IMR-90 (cell line): ENCODE results near the gene GPC6. TPM values are rescaled to one million over a fixed set of nuclear protein-coding genes. Genes with fewer than 3 reads are reported as not detected.

ENCODE experiments used
- ATAC-seq: fragments of 200-7000 bp; cut with Tn5 transposase; 2 replicates; pipeline ENCODE4 v1.9.1; 2020; ENCODE audit warnings: low read depth, mild to moderate bottlenecking, moderate library complexity
- BruUV-seq: library from RNA; stranded (reverse); fragments of 400-500 nt; replicated peaks from 2 replicates; lab custom pipeline; 2021; lab: Mats Ljungman, UMichigan
- CTCF ChIA-PET: fragments of 300-600 bp; formaldehyde crosslinking; extraction: SDS; loops from one replicate; lab custom pipeline; 2021; ENCODE audit warnings: antibody characterized with exemption; lab: Yijun Ruan, JAX
- POLR2A ChIA-PET: fragments of 300-600 bp; sonication (Branson Sonifier 250); formaldehyde crosslinking; loops from one replicate; lab custom pipeline; 2022; ENCODE audit warnings: antibody characterized with exemption; ENCODE audit not compliant: unreplicated experiment; lab: Charles Lee
- DNase-seq: peaks from one replicate; pipeline ENCODE4 v3.0.0; 2013
- H2AFZ ChIP-seq: replicated peaks from 2 replicates; pipeline ENCODE3; 2013; ENCODE audit warnings: low read length, mild to moderate bottlenecking; ENCODE audit not compliant: poor library complexity
- H2AK5ac ChIP-seq: 2 replicates; pipeline ENCODE4 v1.6.1; 2013; ENCODE audit warnings: low read depth, low read length, inconsistent platforms
- H2AK9ac ChIP-seq: replicated peaks from 2 replicates; pipeline ENCODE3; 2013; ENCODE audit warnings: mild to moderate bottlenecking, low read depth, low read length, moderate library complexity; ENCODE audit not compliant: poor library complexity
- H2BK120ac ChIP-seq: 2 replicates; pipeline ENCODE4 v1.6.1; 2013; ENCODE audit warnings: low read depth, low read length, inconsistent platforms
- H2BK15ac ChIP-seq: 3 replicates; pipeline ENCODE4 v1.6.1; 2013; ENCODE audit warnings: low read depth, low read length, inconsistent platforms
- H2BK20ac ChIP-seq: 2 replicates; pipeline ENCODE4 v1.6.1; 2013; ENCODE audit warnings: low read depth, mild to moderate bottlenecking, inconsistent platforms, low read length, moderate library complexity
- H2BK5ac ChIP-seq: 2 replicates; pipeline ENCODE4 v1.6.1; 2013; ENCODE audit warnings: mild to moderate bottlenecking, low read depth, low read length, inconsistent platforms; ENCODE audit not compliant: poor library complexity, severe bottlenecking
- H3K14ac ChIP-seq: replicated peaks from 2 replicates; pipeline ENCODE4 v1.6.1; 2013; ENCODE audit warnings: low read depth, low read length, inconsistent platforms
- H3K18ac ChIP-seq: 2 replicates; pipeline ENCODE4 v1.6.1; 2013; ENCODE audit warnings: low read depth, low read length, control low read depth
- H3K23ac ChIP-seq: 2 replicates; pipeline ENCODE4 v1.6.1; 2013; ENCODE audit warnings: low read depth, low read length, inconsistent platforms
- H3K27ac ChIP-seq: 2 replicates; pipeline ENCODE4 v1.5.1; 2013; ENCODE audit warnings: mild to moderate bottlenecking, control low read depth, low read length; ENCODE audit not compliant: insufficient read depth
- H3K27me3 ChIP-seq: 2 replicates; pipeline ENCODE4 v1.6.1; 2013; ENCODE audit warnings: low read length; ENCODE audit not compliant: control insufficient read depth, insufficient read depth
- H3K36me3 ChIP-seq: 2 replicates; pipeline ENCODE4 v1.6.1; 2013; ENCODE audit warnings: low read length, mixed read lengths; ENCODE audit not compliant: control insufficient read depth, insufficient read depth
- H3K4ac ChIP-seq: 2 replicates; pipeline ENCODE4 v1.6.1; 2013; ENCODE audit warnings: low read depth, low read length, inconsistent platforms
- H3K4me1 ChIP-seq: 2 replicates; pipeline ENCODE4 v1.6.1; 2013; ENCODE audit warnings: low read length, mixed read lengths; ENCODE audit not compliant: control insufficient read depth, insufficient read depth
- H3K4me2 ChIP-seq: 2 replicates; pipeline ENCODE4 v1.6.1; 2013; ENCODE audit warnings: low read depth, mild to moderate bottlenecking, control low read depth, low read length, moderate library complexity
- H3K4me3 ChIP-seq: 2 replicates; pipeline ENCODE4 v1.5.1; 2013; ENCODE audit warnings: low read depth, mild to moderate bottlenecking, control low read depth, low read length, moderate library complexity; ENCODE audit not compliant: insufficient read depth
- H3K56ac ChIP-seq: 2 replicates; pipeline ENCODE4 v1.6.1; 2013; ENCODE audit warnings: low read length, inconsistent platforms; ENCODE audit not compliant: insufficient read depth; ENCODE audit errors: extremely low read depth
- H3K79me1 ChIP-seq, 2 experiments: 2 replicates each; pipeline ENCODE4 v1.6.1; 2013; ENCODE audit warnings: low read length in 2 of 2, inconsistent platforms in 1 of 2, low read depth in 1 of 2
- H3K9ac ChIP-seq: 2 replicates; pipeline ENCODE4 v1.6.1; 2013; ENCODE audit warnings: low read depth, low read length, control low read depth
- H3K9me1 ChIP-seq: 2 replicates; pipeline ENCODE4 v1.6.1; 2013; ENCODE audit warnings: low read length, inconsistent platforms; ENCODE audit not compliant: insufficient read depth
- H3K9me3 ChIP-seq: 2 replicates; pipeline ENCODE4 v1.6.1; 2013; ENCODE audit warnings: low read length; ENCODE audit not compliant: control insufficient read depth, insufficient read depth
- H4K20me1 ChIP-seq: 2 replicates; pipeline ENCODE4 v1.6.1; 2013; ENCODE audit warnings: low read length, inconsistent platforms; ENCODE audit not compliant: insufficient read depth
- H4K5ac ChIP-seq: 2 replicates; pipeline ENCODE4 v1.6.1; 2013; ENCODE audit warnings: mild to moderate bottlenecking, low read depth, low read length, control low read depth
- H4K8ac ChIP-seq, 2 experiments: 2 replicates each; pipeline ENCODE4 v1.6.1; 2013; ENCODE audit warnings: low read depth in 2 of 2, low read length in 2 of 2, control low read depth in 1 of 2, inconsistent platforms in 1 of 2
- H4K91ac ChIP-seq: 2 replicates; pipeline ENCODE4 v1.6.1; 2013; ENCODE audit warnings: low read depth, low read length, inconsistent platforms; ENCODE audit not compliant: insufficient read depth
- BHLHE40 ChIP-seq: fragments of 150-350 bp; IDR thresholded peaks from 2 replicates; pipeline ENCODE4 v1.6.1; 2016; ENCODE audit warnings: mild to moderate bottlenecking, low read depth, low read length
- CHD1 ChIP-seq: IDR thresholded peaks from 2 replicates; pipeline ENCODE4 v1.6.1; 2012; ENCODE audit warnings: low read depth, low read length, improper control_type of control experiment
- ELK1 ChIP-seq: fragments of 150-350 bp; IDR thresholded peaks from 2 replicates; pipeline ENCODE4 v1.6.1; 2016; ENCODE audit warnings: low read depth, mild to moderate bottlenecking, low read length, moderate library complexity, borderline replicate concordance
- MAFK ChIP-seq: IDR thresholded peaks from 2 replicates; pipeline ENCODE4 v1.6.1; 2012; ENCODE audit warnings: low read depth, low read length, improper control_type of control experiment
- MAZ ChIP-seq: IDR thresholded peaks from 2 replicates; pipeline ENCODE4 v1.6.1; 2012; ENCODE audit warnings: low read depth, mild to moderate bottlenecking, low read length, improper control_type of control experiment, moderate library complexity, borderline replicate concordance
- MXI1 ChIP-seq: IDR thresholded peaks from 2 replicates; pipeline ENCODE4 v1.6.1; 2012; ENCODE audit warnings: low read depth, mild to moderate bottlenecking, low read length, moderate library complexity, borderline replicate concordance
- NFE2L2 ChIP-seq: fragments of 150-350 bp; IDR thresholded peaks from 2 replicates; pipeline ENCODE4 v1.6.1; 2016; ENCODE audit warnings: low read depth, mild to moderate bottlenecking, low read length
- RAD21 ChIP-seq: IDR thresholded peaks from 2 replicates; pipeline ENCODE4 v1.6.1; 2012; ENCODE audit warnings: low read length, improper control_type of control experiment
- SMC3 ChIP-seq: fragments of 150-350 bp; IDR thresholded peaks from 2 replicates; pipeline ENCODE4 v1.6.1; 2016; ENCODE audit warnings: low read depth, mild to moderate bottlenecking, antibody characterized with exemption, low read length, moderate library complexity
- USF2 ChIP-seq: fragments of 150-350 bp; IDR thresholded peaks from 2 replicates; pipeline ENCODE4 v1.6.1; 2017; ENCODE audit warnings: mild to moderate bottlenecking, antibody characterized with exemption, low read length, low read depth
- dilution Hi-C: fragments of 300-500 bp; cut with HindIII; formaldehyde crosslinking; loops from one replicate; pipeline ENCODE4 v1.14.3; 2018; ENCODE audit warnings: low sequenced_read_pairs; ENCODE audit not compliant: unreplicated experiment
- in situ Hi-C: fragments of 300-500 bp; cut with MboI; formaldehyde crosslinking; loops from 3 replicates; pipeline ENCODE4 v1.14.3; 2019; ENCODE audit warnings: low sequenced_read_pairs, inconsistent platforms, mixed read lengths
- intact Hi-C: fragments of 100-400 bp; cut with micrococcal nuclease; formaldehyde crosslinking; loops from 2 replicates; pipeline ENCODE4 v1.10.0; 2022
- polyA plus RNA-seq, 3 experiments: library from polyadenylated mRNA; depleted of rRNA; stranded (reverse); fragments of >200 nt; gene quantifications; 2 replicates each; pipeline ENCODE4 v1.2.3, GENCODE V29; 2012; ENCODE audit warnings: low replicate concordance in 1 of 3
- total RNA-seq: library from RNA; depleted of rRNA; stranded (reverse); fragments of >200 nt; gene quantifications from 2 replicates; pipeline ENCODE4 v1.2.3, GENCODE V29; 2012

Gene GPC6
- total and polyA plus RNA-seq, 2 of the 4 experiments (the other 2 are of a cell fraction): 14.9 to 39.4 TPM

GRCh38 chr13:93307136-93307535, 80.5 kb downstream of the GPC6 start:
- H2AFZ ChIP-seq: no peak overlapping the region
- TF ChIP-seq NFE2L2 (no peak), USF2 (no peak), SMC3 (no peak), RAD21 (no peak), MAFK (no peak), MXI1 (no peak), CHD1 (no peak), MAZ (no peak), BHLHE40 (no peak), ELK1 (no peak)
- no peaks in the 10 kb centered on the region for H3K36me3 ChIP-seq
- no peaks in the 10 kb centered on the region for H4K20me1 ChIP-seq
- no peaks in the 10 kb centered on the region; a peak in 1 of 4 replicates for H3K79me1 ChIP-seq
- H3K4me1 ChIP-seq: peaks cover 3% of the 10 kb centered on the region; the same call in 1 of the 2 replicates
- H2AK9ac ChIP-seq: no peak overlapping the region
- no peak overlapping the region for H2BK15ac ChIP-seq
- no TSS peak for BruUV-seq
- DNase-seq: peak; percentile 48
- in situ Hi-C loops (no loop called here), dilution Hi-C loops (no loop called here), intact Hi-C loops (loop anchor here (10.0 kb wide), 1 partner anchor 62 kb away; no protein-coding TSS in a partner anchor)
- H2AK5ac ChIP-seq: no peak overlapping the region
- H2BK120ac ChIP-seq: no peak overlapping the region
- no peak overlapping the region for H3K23ac ChIP-seq
- no peak overlapping the region for H3K18ac ChIP-seq
- POLR2A ChIA-PET: no interaction called here
- H3K9me1 ChIP-seq: no peaks in the 10 kb centered on the region
- CTCF ChIA-PET: interaction anchor here (1.2 kb wide), 1 partner anchor 45 kb away, joined by 3 read pairs; no protein-coding TSS in a partner anchor
- no peak overlapping the region for H3K4me2 ChIP-seq
- no peak overlapping the region for H2BK20ac ChIP-seq
- H3K4me3 ChIP-seq: no peak overlapping the region
- H4K8ac ChIP-seq: no peak overlapping the region
- peak overlapping the region; percentile 27 for H2BK5ac ChIP-seq
- no peaks in the 10 kb centered on the region for H3K27me3 ChIP-seq
- H3K56ac ChIP-seq: no peak overlapping the region
- no peaks in the 10 kb centered on the region for H3K9me3 ChIP-seq
- no peak overlapping the region for H4K5ac ChIP-seq
- H3K9ac ChIP-seq: no peak overlapping the region
- no peak overlapping the region for H4K91ac ChIP-seq
- peak; percentile 27; the same call in 1 of the 2 replicates for ATAC-seq
- H3K14ac ChIP-seq: no peak overlapping the region
- H3K27ac ChIP-seq: no peak overlapping the region
- H3K4ac ChIP-seq: no peak overlapping the region
